Measurements from ENCODE around the gene C11orf16. TPM values are rescaled to one million over a fixed set of nuclear protein-coding genes. Genes with fewer than 3 reads are reported as not detected.
"Not testable (repeated sequence)": the region's sequence is repeated elsewhere in the genome, so short reads cannot be mapped to it uniquely, and the experiment has no call there.

Gene C11orf16
- total RNA-seq (2022), result not detected in 2 replicates
- Bru-seq, nascent RNA, result not detected
- BruChase-seq, experiment 1, labeled RNA remaining after a 6-hour chase, result not detected
- BruChase-seq, experiment 2, labeled RNA remaining after a 2-hour chase, result not detected
- long read RNA-seq, partial matches to known transcripts, result 0 of 1 reads
- long read RNA-seq, other reads (novel, unspliced or antisense), result 1 of 1 reads

GRCh38 chr11:8932564-8933180 is at the start of gene C11orf16:
C11orf16 (minus strand) TSS chr11:8932947; CDS start chr11:8932308, 639 bp downstream.
- H3K27me3 Mint-ChIP-seq (ENCODE audit: unreplicated experiment), result peaks cover 20% of the 10 kb centered on the region
- no TSS peak for BruUV-seq (replicated peaks)
- H3K36me3 Mint-ChIP-seq (ENCODE audit: insufficient read depth, unreplicated experiment), result no peaks in the 10 kb centered on the region
- no peak for TF ChIP-seq CTCF (IDR thresholded peaks at IDR 0.05; ENCODE audit: unreplicated experiment)
- DNase-seq, result no peak
- no peak within 1 kb of the TSS for H3K4me3 Mint-ChIP-seq (ENCODE audit: low read depth, unreplicated experiment)
- no peak within 1 kb of the TSS for H3K27ac Mint-ChIP-seq (ENCODE audit: unreplicated experiment)
- CTCF ChIA-PET, result no interaction called here
- H3K4me1 Mint-ChIP-seq (ENCODE audit: low read depth, unreplicated experiment), result peaks cover 17% of the 10 kb centered on the region
- intact Hi-C loops (cut with micrococcal nuclease; ENCODE audit: unreplicated experiment), result no loop called here
- H3K9me3 Mint-ChIP-seq (ENCODE audit: low read depth, unreplicated experiment), result no peaks in the 10 kb centered on the region

GRCh38 chr11:8980485-8980884 is 47.7 kb upstream of the C11orf16 start:
- no peaks in the 10 kb centered on the region for H3K4me1 Mint-ChIP-seq (ENCODE audit: low read depth, unreplicated experiment)
- H3K4me3 Mint-ChIP-seq (ENCODE audit: low read depth, unreplicated experiment), result no peak overlapping the region
- intact Hi-C loops (cut with micrococcal nuclease; ENCODE audit: unreplicated experiment), result no loop called here
- no TSS peak for BruUV-seq (replicated peaks)
- CTCF ChIA-PET, result no interaction called here
- peaks cover 25% of the 10 kb centered on the region for H3K27me3 Mint-ChIP-seq (ENCODE audit: unreplicated experiment)
- no peak overlapping the region for H3K27ac Mint-ChIP-seq (ENCODE audit: unreplicated experiment)
- no peak for TF ChIP-seq CTCF (IDR thresholded peaks at IDR 0.05; ENCODE audit: unreplicated experiment)
- no peak for DNase-seq
- H3K9me3 Mint-ChIP-seq (ENCODE audit: low read depth, unreplicated experiment), result no peaks in the 10 kb centered on the region
- H3K36me3 Mint-ChIP-seq (ENCODE audit: insufficient read depth, unreplicated experiment), result no peaks in the 10 kb centered on the region

GRCh38 chr11:8979365-8979764 is 46.6 kb upstream of the C11orf16 start:
- H3K4me3 Mint-ChIP-seq (ENCODE audit: low read depth, unreplicated experiment), result not testable (repeated sequence)

GRCh38 chr11:8973121-8973520 is 40.4 kb upstream of the C11orf16 start:
- no TSS peak for BruUV-seq (replicated peaks)
- DNase-seq, result no peak
- Mint-ChIP-seq H3K27ac (ENCODE audit: unreplicated experiment) (no peak overlapping the region), H3K27me3 (ENCODE audit: unreplicated experiment) (no peaks in the 10 kb centered on the region), H3K4me1 (ENCODE audit: low read depth, unreplicated experiment) (no peaks in the 10 kb centered on the region), H3K36me3 (ENCODE audit: insufficient read depth, unreplicated experiment) (no peaks in the 10 kb centered on the region), H3K4me3 (ENCODE audit: low read depth, unreplicated experiment) (no peak overlapping the region), H3K9me3 (ENCODE audit: low read depth, unreplicated experiment) (no peaks in the 10 kb centered on the region)
- TF ChIP-seq CTCF (IDR thresholded peaks at IDR 0.05; ENCODE audit: unreplicated experiment), result no peak
- CTCF ChIA-PET, result no interaction called here
- intact Hi-C loops (cut with micrococcal nuclease; ENCODE audit: unreplicated experiment), result no loop called here

More at GRCh38 chr11:8979365-8979764, 46.6 kb upstream of the C11orf16 start:
- DNase-seq; H3K36me3 Mint-ChIP-seq (ENCODE audit: insufficient read depth, unreplicated experiment); CTCF ChIA-PET; H3K4me1 Mint-ChIP-seq (ENCODE audit: low read depth, unreplicated experiment); intact Hi-C loops (cut with micrococcal nuclease; ENCODE audit: unreplicated experiment); H3K9me3 Mint-ChIP-seq (ENCODE audit: low read depth, unreplicated experiment); BruUV-seq (replicated peaks); H3K27ac Mint-ChIP-seq (ENCODE audit: unreplicated experiment): not testable (repeated sequence)
- H3K27me3 Mint-ChIP-seq (ENCODE audit: unreplicated experiment), result peaks cover 22% of the 10 kb centered on the region

- Mint-ChIP-seq H3K27me3 (ENCODE audit: unreplicated experiment) (no peaks in the 10 kb centered on the region), H3K4me1 (ENCODE audit: low read depth, unreplicated experiment) (no peaks in the 10 kb centered on the region), H3K4me3 (ENCODE audit: low read depth, unreplicated experiment) (no peak overlapping the region), H3K27ac (ENCODE audit: unreplicated experiment) (no peak overlapping the region), H3K36me3 (ENCODE audit: insufficient read depth, unreplicated experiment) (no peaks in the 10 kb centered on the region), H3K9me3 (ENCODE audit: low read depth, unreplicated experiment) (no peaks in the 10 kb centered on the region)
- TF ChIP-seq CTCF (IDR thresholded peaks at IDR 0.05; ENCODE audit: unreplicated experiment), result no peak
- DNase-seq, result no peak
- BruUV-seq (replicated peaks), result no TSS peak
- intact Hi-C loops (cut with micrococcal nuclease; ENCODE audit: unreplicated experiment), result no loop called here
- CTCF ChIA-PET, result no interaction called here
Measured at GRCh38 chr11:8971924-8972316, 39.2 kb upstream of the C11orf16 start.

Measured in Calu3 (cell line).